Measurements from ENCODE around the gene FAM117B.

The FAM117B gene

GRCh38 chr2:202634556-202635427 lies at the start of gene FAM117B:
FAM117B (plus strand) TSS chr2:202634969; CDS start chr2:202635188, 219 bp downstream.
- TF ChIP-seq CTCF (IDR thresholded peaks at IDR 0.05; ENCODE audit: insufficient read depth, low read depth, low read length, missing control alignments): no peak
- H3K4me3 ChIP-seq (ENCODE audit: low read length): peak within 1 kb of the TSS; percentile 76
- peak; percentile 98 for DNase-seq (ENCODE audit: low read depth)

GRCh38 chr2:202588647-202589581 lies 45.9 kb upstream of the FAM117B start:
- no peak overlapping the region for H3K4me3 ChIP-seq (ENCODE audit: low read length)
- peak; percentile 76 for DNase-seq (ENCODE audit: low read depth)
- TF ChIP-seq CTCF (IDR thresholded peaks at IDR 0.05; ENCODE audit: insufficient read depth, low read depth, low read length, missing control alignments): peak; percentile 94

DNA sequence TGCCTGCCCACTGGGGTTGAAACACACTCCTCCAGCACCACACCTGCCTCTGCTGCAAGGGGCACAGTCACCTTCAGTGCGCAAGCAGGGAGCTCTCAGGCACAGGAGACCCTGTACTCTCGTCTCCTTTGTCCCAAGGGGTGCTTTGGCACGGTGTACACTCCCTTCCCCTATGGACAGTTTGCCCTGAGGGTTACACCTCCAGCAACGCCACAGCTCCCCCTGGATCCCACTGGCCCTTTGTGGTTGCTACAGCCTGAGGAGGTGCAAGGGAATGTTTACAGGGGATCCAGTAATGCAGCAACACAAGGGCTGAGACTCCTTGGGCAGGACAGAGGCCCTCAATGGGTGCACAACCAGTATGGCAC lies 45.2 kb upstream of the FAM117B start:
- no peak for TF ChIP-seq CTCF (IDR thresholded peaks at IDR 0.05; ENCODE audit: insufficient read depth, low read depth, low read length, missing control alignments)

DNA sequence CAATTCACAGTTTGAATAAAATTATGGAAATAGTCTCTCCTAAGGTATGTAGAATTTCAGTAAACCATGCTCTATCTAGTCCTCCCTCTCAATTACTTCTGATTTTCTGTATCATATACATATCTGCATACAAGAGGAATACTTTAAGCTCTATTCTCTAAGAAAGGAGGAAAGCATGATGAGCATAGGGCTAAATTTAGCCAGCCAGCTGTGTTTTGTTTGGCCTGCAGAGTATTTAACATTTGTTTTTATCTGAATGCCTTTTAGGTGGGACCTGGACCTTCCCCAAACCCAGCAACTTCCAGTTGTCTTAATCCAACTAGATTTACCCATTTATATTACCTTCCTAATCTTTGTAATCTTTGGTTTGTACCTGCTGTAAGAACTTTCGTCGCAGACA lies 42.2 kb upstream of the FAM117B start:
- H3K4me3 ChIP-seq (ENCODE audit: low read length): no peak overlapping the region
- no peak for DNase-seq (ENCODE audit: low read depth)
- no peak for TF ChIP-seq CTCF (IDR thresholded peaks at IDR 0.05; ENCODE audit: insufficient read depth, low read depth, low read length, missing control alignments)

More for the DNA sequence above, 45.2 kb upstream of the FAM117B start:
- no peak for DNase-seq (ENCODE audit: low read depth)
- no peak overlapping the region for H3K4me3 ChIP-seq (ENCODE audit: low read length)

GRCh38 chr2:202599105-202599504 lies 35.7 kb upstream of the FAM117B start:
- no peak overlapping the region for H3K4me3 ChIP-seq (ENCODE audit: low read length)
- no peak for DNase-seq (ENCODE audit: low read depth)
- TF ChIP-seq CTCF (IDR thresholded peaks at IDR 0.05; ENCODE audit: insufficient read depth, low read depth, low read length, missing control alignments): no peak

GRCh38 chr2:202599911-202600310 lies 34.9 kb upstream of the FAM117B start:
- H3K4me3 ChIP-seq (ENCODE audit: low read length): no peak overlapping the region
- no peak for TF ChIP-seq CTCF (IDR thresholded peaks at IDR 0.05; ENCODE audit: insufficient read depth, low read depth, low read length, missing control alignments)
- no peak for DNase-seq (ENCODE audit: low read depth)
